GM12878 (cell line): Measurements from ENCODE around the gene IRAK2. TPM values are rescaled to one million over a fixed set of nuclear protein-coding genes. Genes with fewer than 3 reads are reported as not detected.

Experiments
- ATF3 ChIP-seq: IDR thresholded peaks from 2 replicates; pipeline ENCODE4 v1.6.1; 2011; ENCODE audit warnings: low read depth, mild to moderate bottlenecking, low read length, moderate library complexity, borderline replicate concordance; ENCODE audit errors: extremely low read depth
- BHLHE40 ChIP-seq, 2 experiments: fragments of 450-650 bp in 1 of 2; IDR thresholded peaks; 2 replicates each; pipeline ENCODE4 v1.6.1; 2011 to 2017; ENCODE audit warnings: low read depth in 2 of 2, borderline replicate concordance in 1 of 2, improper control_type of control experiment in 1 of 2, low read length in 1 of 2, mild to moderate bottlenecking in 1 of 2
- CHD2 ChIP-seq: IDR thresholded peaks from 2 replicates; pipeline ENCODE4 v1.6.1; 2011; ENCODE audit warnings: low read depth, low read length, improper control_type of control experiment, borderline replicate concordance
- ESRRA ChIP-seq: IDR thresholded peaks from 2 replicates; pipeline ENCODE4 v1.6.1; 2012; ENCODE audit warnings: mild to moderate bottlenecking, low read length, improper control_type of control experiment
- JUND ChIP-seq: IDR thresholded peaks from 2 replicates; pipeline ENCODE4 v1.6.1; 2012; ENCODE audit warnings: low read depth, mild to moderate bottlenecking, low read length, improper control_type of control experiment, moderate library complexity
- MEF2A ChIP-seq: IDR thresholded peaks from 2 replicates; pipeline ENCODE4 v1.6.1; 2011; ENCODE audit warnings: low read depth, mild to moderate bottlenecking, low read length, moderate library complexity; ENCODE audit not compliant: insufficient read depth
- MYC ChIP-seq: IDR thresholded peaks from 2 replicates; pipeline ENCODE4 v1.6.1; 2011; ENCODE audit warnings: mild to moderate bottlenecking, low read length, moderate library complexity, inconsistent platforms; ENCODE audit not compliant: insufficient read depth, insufficient replicate concordance, insufficient read length, severe bottlenecking
- NFYB ChIP-seq: IDR thresholded peaks from 2 replicates; pipeline ENCODE4 v1.6.1; 2011; ENCODE audit warnings: low read depth, mild to moderate bottlenecking, low read length, improper control_type of control experiment, moderate library complexity; ENCODE audit not compliant: insufficient read depth
- POLR2AphosphoS5 ChIP-seq: IDR thresholded peaks from 2 replicates; pipeline ENCODE4 v1.6.1; 2011; ENCODE audit warnings: mild to moderate bottlenecking, low read length, inconsistent platforms
- SIX5 ChIP-seq: IDR thresholded peaks from 2 replicates; pipeline ENCODE4 v1.6.1; 2011; ENCODE audit warnings: mild to moderate bottlenecking, low read depth, low read length, moderate library complexity; ENCODE audit not compliant: severe bottlenecking
- STAT1 ChIP-seq: fragments of 450-650 bp; conservative IDR thresholded peaks from 2 replicates; pipeline ENCODE4 v1.6.1; 2014; ENCODE audit warnings: antibody characterized with exemption, mild to moderate bottlenecking
- TBL1XR1 ChIP-seq: IDR thresholded peaks from 2 replicates; pipeline ENCODE4 v1.6.1; 2012; ENCODE audit warnings: low read depth, low read length, improper control_type of control experiment
- polyA plus RNA-seq, 11 experiments: library from polyadenylated mRNA; depleted of rRNA in 4 of 11; unstranded in 6 of 11; stranded (reverse) in 5 of 11; fragments of >200 nt; fragmentation: Nextera tagmentation in 4 of 11; fragmentation: Illumina TruSeq in 1 of 11; extraction: Ambion mirVana in 4 of 11; extraction: Trizol in 1 of 11; gene quantifications; 1 replicate in 1 of 11; 2 replicates in 10 of 11; pipeline versions ENCODE4 v1.2.1 to v1.2.3, GENCODE V29; 2011 to 2016; ENCODE audit warnings: inconsistent platforms in 2 of 11, missing spikeins in 2 of 11, low read depth in 1 of 11
- total RNA-seq, 4 experiments: library from RNA; depleted of rRNA in 3 of 4; stranded (reverse); fragments of >200 nt in 3 of 4; fragmentation: Illumina TruSeq in 1 of 4; extraction: Trizol in 1 of 4; gene quantifications; 2 replicates each; pipeline versions ENCODE4 v1.2.1 to v1.2.3, GENCODE V29; 2013 to 2021
- TF ChIP-seq, protein P1 (sequence below): fragments of 150-350 bp; IDR thresholded peaks from 2 replicates; pipeline ENCODE4 v1.6.1; 2016; ENCODE audit warnings: low read depth, low read length

Gene IRAK2
- total and polyA plus RNA-seq, 10 of the 15 experiments (the other 5 are each of a cell fraction or from before 2014, with no cell fraction given): 0.48 to 5.7 (median 4.5) TPM

- TF ChIP-seq NFYB (no peak), BHLHE40 (IDR thresholded peaks at IDR 0.05; ENCODE audit: borderline replicate concordance in 1 of 2, low read depth in 2 of 2, low read length in 1 of 2) (no peak), ATF3 (no peak), STAT1 (no peak), CHD2 (no peak), ESRRA (no peak), JUND (no peak), MEF2A (no peak), TBL1XR1 (no peak), POLR2AphosphoS5 (no peak), SIX5 (no peak), MYC (no peak)
- TF ChIP-seq, protein P1, sequence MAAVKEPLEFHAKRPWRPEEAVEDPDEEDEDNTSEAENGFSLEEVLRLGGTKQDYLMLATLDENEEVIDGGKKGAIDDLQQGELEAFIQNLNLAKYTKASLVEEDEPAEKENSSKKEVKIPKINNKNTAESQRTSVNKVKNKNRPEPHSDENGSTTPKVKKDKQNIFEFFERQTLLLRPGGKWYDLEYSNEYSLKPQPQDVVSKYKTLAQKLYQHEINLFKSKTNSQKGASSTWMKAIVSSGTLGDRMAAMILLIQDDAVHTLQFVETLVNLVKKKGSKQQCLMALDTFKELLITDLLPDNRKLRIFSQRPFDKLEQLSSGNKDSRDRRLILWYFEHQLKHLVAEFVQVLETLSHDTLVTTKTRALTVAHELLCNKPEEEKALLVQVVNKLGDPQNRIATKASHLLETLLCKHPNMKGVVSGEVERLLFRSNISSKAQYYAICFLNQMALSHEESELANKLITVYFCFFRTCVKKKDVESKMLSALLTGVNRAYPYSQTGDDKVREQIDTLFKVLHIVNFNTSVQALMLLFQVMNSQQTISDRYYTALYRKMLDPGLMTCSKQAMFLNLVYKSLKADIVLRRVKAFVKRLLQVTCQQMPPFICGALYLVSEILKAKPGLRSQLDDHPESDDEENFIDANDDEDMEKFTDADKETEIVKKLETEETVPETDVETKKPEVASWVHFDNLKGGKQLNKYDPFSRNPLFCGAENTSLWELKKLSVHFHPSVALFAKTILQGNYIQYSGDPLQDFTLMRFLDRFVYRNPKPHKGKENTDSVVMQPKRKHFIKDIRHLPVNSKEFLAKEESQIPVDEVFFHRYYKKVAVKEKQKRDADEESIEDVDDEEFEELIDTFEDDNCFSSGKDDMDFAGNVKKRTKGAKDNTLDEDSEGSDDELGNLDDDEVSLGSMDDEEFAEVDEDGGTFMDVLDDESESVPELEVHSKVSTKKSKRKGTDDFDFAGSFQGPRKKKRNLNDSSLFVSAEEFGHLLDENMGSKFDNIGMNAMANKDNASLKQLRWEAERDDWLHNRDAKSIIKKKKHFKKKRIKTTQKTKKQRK: no peak
- TF ChIP-seq, all 136 proteins: peak for 0
Observed at GRCh38 chr3:10291641-10292040, 126.9 kb downstream of the IRAK2 start (continued).
